HCT116 (cell line): Measurements from ENCODE around the gene RBFOX2. TPM values are rescaled to one million over a fixed set of nuclear protein-coding genes. Genes with fewer than 3 reads are reported as not detected.

ENCODE experiments used
- ATAC-seq: fragments of 200-7000 bp; cut with Tn5 transposase; 2 replicates; pipeline ENCODE4 v1.9.1; 2020; ENCODE audit warnings: mild to moderate bottlenecking, moderate library complexity
- BruUV-seq: library from RNA; stranded (reverse); fragments of 400-500 nt; replicated peaks from 2 replicates; lab custom pipeline; 2021; lab: Mats Ljungman, UMichigan
- CTCF ChIA-PET: fragments of 300-600 bp; sonication (Branson Sonifier 250); formaldehyde crosslinking; loops from one replicate; lab custom pipeline; 2021; ENCODE audit warnings: antibody characterized with exemption; lab: Charles Lee
- POLR2A ChIA-PET: fragments of 300-600, 350-600 bp; sonication (Branson Sonifier 250); formaldehyde crosslinking; loops from one replicate; lab custom pipeline; 2021; ENCODE audit warnings: antibody characterized with exemption; lab: Charles Lee
- RAD21 ChIA-PET, 2 experiments: fragments of 300-600 bp; sonication (Branson Sonifier 250); formaldehyde crosslinking; loops; one replicate each; lab custom pipeline; 2023; ENCODE audit warnings: low total read pairs in 2 of 2; ENCODE audit not compliant: uncharacterized antibody in 2 of 2, unreplicated experiment in 2 of 2, low non-redundant PET in 1 of 2; lab: Charles Lee
- DNase-seq: peaks from one replicate; pipeline ENCODE4 v3.0.0-alpha.2; 2010; ENCODE audit warnings: low read depth, low spot score
- H2AFZ ChIP-seq: fragments of 200-600 bp; shearing (Covaris generic), sonication (generic); 2 replicates; pipeline ENCODE4 v1.6.1; 2017; ENCODE audit warnings: low read depth, mixed run types, mixed read lengths, antibody characterized with exemption, low read length; ENCODE audit not compliant: poor library complexity, severe bottlenecking
- H3K27ac ChIP-seq: 2 replicates; pipeline ENCODE4 v1.5.1; 2012; ENCODE audit warnings: low read depth, low read length
- H3K27me3 ChIP-seq: fragments of 200-600 bp; sonication (generic); 2 replicates; pipeline ENCODE4 v1.6.1; 2016; ENCODE audit warnings: mixed run types, low read length, mixed read lengths; ENCODE audit not compliant: insufficient read depth
- H3K36me3 ChIP-seq, 2 experiments: fragments of 200-500 bp in 1 of 2; fragments of 200-600 bp in 1 of 2; sonication (Bioruptor generic) in 1 of 2; sonication (generic) in 1 of 2; 2 replicates each; pipeline versions ENCODE4 v1.5.1 to v1.6.1; 2014 to 2016; ENCODE audit warnings: low read length in 2 of 2, inconsistent platforms in 1 of 2, mixed read lengths in 1 of 2, mixed run types in 1 of 2; ENCODE audit not compliant: insufficient read depth in 2 of 2, control insufficient read depth in 1 of 2
- H3K4me1 ChIP-seq, 2 experiments: fragments of 200-600 bp in 1 of 2; sonication (generic) in 1 of 2; 2 replicates each; pipeline versions ENCODE4 v1.5.1 to v1.6.1; 2012 to 2017; ENCODE audit warnings: low read length in 2 of 2, inconsistent platforms in 1 of 2, mild to moderate bottlenecking in 1 of 2, mixed read lengths in 1 of 2, mixed run types in 1 of 2, moderate library complexity in 1 of 2; ENCODE audit not compliant: insufficient read depth in 2 of 2, control insufficient read depth in 1 of 2
- H3K4me2 ChIP-seq: fragments of 200-600 bp; sonication (generic); 2 replicates; pipeline ENCODE4 v1.6.1; 2017; ENCODE audit warnings: mixed run types, low read length, mixed read lengths
- H3K4me3 ChIP-seq, 2 experiments: fragments of 200-600 bp in 1 of 2; sonication (generic) in 1 of 2; replicated peaks in 1 of 2; 2 replicates each; pipeline ENCODE4 v1.5.1; 2011 to 2016; ENCODE audit warnings: low read length in 2 of 2, control low read depth in 1 of 2, low read depth in 1 of 2, mild to moderate bottlenecking in 1 of 2, mixed read lengths in 1 of 2, mixed run types in 1 of 2
- H3K79me2 ChIP-seq: fragments of 200-600 bp; sonication (generic); 2 replicates; pipeline ENCODE4 v1.6.1; 2017; ENCODE audit warnings: mild to moderate bottlenecking, mixed run types, low read length, moderate library complexity, mixed read lengths; ENCODE audit not compliant: insufficient read depth
- H3K9ac ChIP-seq: fragments of 200-600 bp; sonication (generic); 2 replicates; pipeline ENCODE4 v1.6.1; 2016; ENCODE audit warnings: low read length, mixed read lengths
- H3K9me2 ChIP-seq: fragments of 200-600 bp; sonication (generic), shearing (Covaris generic); 2 replicates; pipeline ENCODE4 v1.6.1; 2017; ENCODE audit warnings: mixed run types, mild to moderate bottlenecking, moderate library complexity; ENCODE audit not compliant: insufficient read depth
- H3K9me3 ChIP-seq, 2 experiments: fragments of 200-500 bp in 1 of 2; fragments of 200-600 bp in 1 of 2; sonication (Bioruptor generic) in 1 of 2; sonication (generic) in 1 of 2; 2 replicates each; pipeline ENCODE4 v1.6.1; 2014 to 2017; ENCODE audit warnings: low read length in 2 of 2, mixed read lengths in 2 of 2, inconsistent platforms in 1 of 2, low read depth in 1 of 2, mild to moderate bottlenecking in 1 of 2, mixed run types in 1 of 2, moderate library complexity in 1 of 2; ENCODE audit not compliant: control insufficient read depth in 1 of 2, insufficient read depth in 1 of 2
- H4K20me1 ChIP-seq: fragments of 200-600 bp; sonication (generic), shearing (Covaris generic); 2 replicates; pipeline ENCODE4 v1.6.1; 2017; ENCODE audit warnings: mixed run types, mild to moderate bottlenecking, moderate library complexity; ENCODE audit not compliant: insufficient read depth
- CTCF ChIP-seq, 3 experiments: fragments of 200-600 bp in 1 of 3; sonication (generic) in 1 of 3; IDR thresholded peaks in 2 of 3; conservative IDR thresholded peaks in 1 of 3; 2 replicates each; pipeline ENCODE4 v1.5.1; 2012 to 2017; ENCODE audit warnings: low read depth in 2 of 3, low read length in 2 of 3, antibody characterized with exemption in 1 of 3, borderline replicate concordance in 1 of 3, control low read depth in 1 of 3, mild to moderate bottlenecking in 1 of 3, mixed read lengths in 1 of 3, mixed run types in 1 of 3, moderate library complexity in 1 of 3; ENCODE audit not compliant: insufficient read depth in 1 of 3
- EGR1 ChIP-seq: IDR thresholded peaks from 2 replicates; pipeline ENCODE4 v1.6.1; 2012; ENCODE audit warnings: low read depth
- EZH2phosphoT487 ChIP-seq: fragments of 200-600 bp; IDR thresholded peaks from 2 replicates; pipeline ENCODE4 v1.6.1; 2018; ENCODE audit warnings: antibody characterized with exemption, borderline replicate concordance
- FOSL1 ChIP-seq: IDR thresholded peaks from 2 replicates; pipeline ENCODE4 v1.6.1; 2012; ENCODE audit warnings: low read depth
- POLR2A ChIP-seq: IDR thresholded peaks from 2 replicates; pipeline ENCODE4 v1.7.0; 2011; ENCODE audit warnings: borderline replicate concordance; ENCODE audit not compliant: insufficient read depth, insufficient read length; ENCODE audit errors: extremely low read depth
- POLR2AphosphoS5 ChIP-seq: IDR thresholded peaks from 2 replicates; pipeline ENCODE4 v1.6.1; 2011; ENCODE audit warnings: mild to moderate bottlenecking, low read depth, low read length, moderate library complexity
- RAD21 ChIP-seq: IDR thresholded peaks from 2 replicates; pipeline ENCODE4 v1.6.1; 2012; ENCODE audit warnings: low read depth, mild to moderate bottlenecking
- REST ChIP-seq: IDR thresholded peaks from 2 replicates; pipeline ENCODE4 v1.6.1; 2012; ENCODE audit warnings: low read depth
- SRF ChIP-seq: IDR thresholded peaks from 2 replicates; pipeline ENCODE4 v1.6.1; 2012; ENCODE audit warnings: low read depth
- TCF7L2 ChIP-seq: IDR thresholded peaks from 2 replicates; pipeline ENCODE4 v1.7.0; 2011; ENCODE audit warnings: borderline replicate concordance, inconsistent platforms; ENCODE audit not compliant: insufficient read depth, insufficient read length; ENCODE audit errors: extremely low read depth
- YY1 ChIP-seq: IDR thresholded peaks from 2 replicates; pipeline ENCODE4 v1.6.1; 2011; ENCODE audit warnings: low read length, low read depth, moderate library complexity, mild to moderate bottlenecking; ENCODE audit not compliant: insufficient replicate concordance; ENCODE audit errors: extremely low read depth
- ZFX ChIP-seq: fragments of 450-650 bp; IDR thresholded peaks from 2 replicates; pipeline ENCODE4 v1.6.1; 2017
- ZNF274 ChIP-seq: fragments of 200-500 bp; sonication (Bioruptor generic); IDR thresholded peaks from 2 replicates; pipeline ENCODE4 v1.6.1; 2014; ENCODE audit warnings: mild to moderate bottlenecking, low read depth, low read length, inconsistent platforms
- intact Hi-C: fragments of 100-400 bp; cut with micrococcal nuclease; formaldehyde crosslinking; loops from 2 replicates; pipeline ENCODE4 v1.10.0; 2022
- total RNA-seq: library from RNA; stranded (reverse); gene quantifications from one replicate; pipeline ENCODE4 v1.2.1, GENCODE V29; 2021; ENCODE audit not compliant: unreplicated experiment
- TF ChIP-seq, protein P1 (sequence below): IDR thresholded peaks from 2 replicates; pipeline ENCODE4 v1.6.1; 2012
- TF ChIP-seq, protein P2 (sequence below): IDR thresholded peaks from 2 replicates; pipeline ENCODE4 v1.6.1; 2012

The RBFOX2 gene
- total RNA-seq, 1 experiment from 2014 or later = 83.9 TPM

GRCh38 chr22:35769974-35770373 lies 258.6 kb downstream of the RBFOX2 start:
- RAD21 ChIA-PET = no interaction called here
- POLR2A ChIA-PET = no interaction called here
- no peaks in the 10 kb centered on the region for H3K9me3 ChIP-seq
- H3K4me2 ChIP-seq = no peak overlapping the region
- intact Hi-C loops = no loop called here
- no peak overlapping the region for H3K9ac ChIP-seq
- H3K27ac ChIP-seq = no peak overlapping the region
- DNase-seq (no peak), ATAC-seq (no peak)
- H3K27me3 ChIP-seq = no peaks in the 10 kb centered on the region
- H3K4me1 ChIP-seq = no peaks in the 10 kb centered on the region
- CTCF ChIA-PET = no interaction called here
- H3K36me3 ChIP-seq = no peaks in the 10 kb centered on the region
- H3K9me2 ChIP-seq = no peaks in the 10 kb centered on the region
- TF ChIP-seq POLR2AphosphoS5 = no peak
- TF ChIP-seq EZH2phosphoT487 = no peak
- TF ChIP-seq, protein P1, sequence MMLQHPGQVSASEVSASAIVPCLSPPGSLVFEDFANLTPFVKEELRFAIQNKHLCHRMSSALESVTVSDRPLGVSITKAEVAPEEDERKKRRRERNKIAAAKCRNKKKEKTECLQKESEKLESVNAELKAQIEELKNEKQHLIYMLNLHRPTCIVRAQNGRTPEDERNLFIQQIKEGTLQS = no peak
- TF ChIP-seq SRF = no peak
- TF ChIP-seq ZNF274 = no peak
- no peak for TF ChIP-seq POLR2A
- TF ChIP-seq REST = no peak
- no peak for TF ChIP-seq ZFX
- no peak for TF ChIP-seq FOSL1
- TF ChIP-seq, protein P2, sequence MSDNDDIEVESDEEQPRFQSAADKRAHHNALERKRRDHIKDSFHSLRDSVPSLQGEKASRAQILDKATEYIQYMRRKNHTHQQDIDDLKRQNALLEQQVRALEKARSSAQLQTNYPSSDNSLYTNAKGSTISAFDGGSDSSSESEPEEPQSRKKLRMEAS = no peak
- no peak for TF ChIP-seq TCF7L2
- no peak for TF ChIP-seq YY1
- no peak for TF ChIP-seq RAD21
- TF ChIP-seq CTCF (IDR thresholded peaks at IDR 0.05 in 2 of 3, conservative IDR thresholded peaks at IDR 0.05 in 1 of 3; ENCODE audit: borderline replicate concordance in 1 of 3, insufficient read depth in 1 of 3, low read depth in 2 of 3, low read length in 2 of 3) = no peak
- no peak for TF ChIP-seq EGR1
- H3K4me3 ChIP-seq = no peak overlapping the region
- BruUV-seq = no TSS peak
- H2AFZ ChIP-seq = no peak overlapping the region
- H3K79me2 ChIP-seq = no peaks in the 10 kb centered on the region
- H4K20me1 ChIP-seq = peaks cover 4% of the 10 kb centered on the region; the same call in 1 of the 2 replicates
